Measurements from ENCODE around the gene ZNF580. TPM values are rescaled to one million over a fixed set of nuclear protein-coding genes. Genes with fewer than 3 reads are reported as not detected.

ZNF580 gene
- total and polyA plus RNA-seq, 2 of the 8 experiments (the other 6 are each of a cell fraction or from before 2014, with no cell fraction given), result 12.0 to 24.6 TPM

DNA sequence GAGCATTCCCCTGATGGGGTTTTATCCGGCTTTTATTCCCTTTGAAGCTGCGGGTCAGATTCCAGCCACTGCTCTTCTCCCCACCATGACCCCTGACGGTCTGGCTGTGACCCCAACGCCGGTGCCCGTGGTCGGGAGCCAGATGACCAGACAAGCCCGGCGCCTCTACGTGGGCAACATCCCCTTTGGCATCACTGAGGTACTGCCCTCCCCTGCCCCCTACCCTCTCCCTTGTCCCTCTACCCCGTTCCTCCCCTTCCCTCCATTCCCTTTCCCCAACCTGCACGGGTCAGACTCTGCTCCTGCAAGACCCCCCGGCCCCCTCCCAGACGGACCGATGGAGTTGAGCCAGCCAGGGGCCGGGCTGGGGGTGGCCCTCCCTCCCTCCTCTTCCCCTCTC is 20.2 kb downstream of the ZNF580 start (continued):
- TF ChIP-seq, protein P1, sequence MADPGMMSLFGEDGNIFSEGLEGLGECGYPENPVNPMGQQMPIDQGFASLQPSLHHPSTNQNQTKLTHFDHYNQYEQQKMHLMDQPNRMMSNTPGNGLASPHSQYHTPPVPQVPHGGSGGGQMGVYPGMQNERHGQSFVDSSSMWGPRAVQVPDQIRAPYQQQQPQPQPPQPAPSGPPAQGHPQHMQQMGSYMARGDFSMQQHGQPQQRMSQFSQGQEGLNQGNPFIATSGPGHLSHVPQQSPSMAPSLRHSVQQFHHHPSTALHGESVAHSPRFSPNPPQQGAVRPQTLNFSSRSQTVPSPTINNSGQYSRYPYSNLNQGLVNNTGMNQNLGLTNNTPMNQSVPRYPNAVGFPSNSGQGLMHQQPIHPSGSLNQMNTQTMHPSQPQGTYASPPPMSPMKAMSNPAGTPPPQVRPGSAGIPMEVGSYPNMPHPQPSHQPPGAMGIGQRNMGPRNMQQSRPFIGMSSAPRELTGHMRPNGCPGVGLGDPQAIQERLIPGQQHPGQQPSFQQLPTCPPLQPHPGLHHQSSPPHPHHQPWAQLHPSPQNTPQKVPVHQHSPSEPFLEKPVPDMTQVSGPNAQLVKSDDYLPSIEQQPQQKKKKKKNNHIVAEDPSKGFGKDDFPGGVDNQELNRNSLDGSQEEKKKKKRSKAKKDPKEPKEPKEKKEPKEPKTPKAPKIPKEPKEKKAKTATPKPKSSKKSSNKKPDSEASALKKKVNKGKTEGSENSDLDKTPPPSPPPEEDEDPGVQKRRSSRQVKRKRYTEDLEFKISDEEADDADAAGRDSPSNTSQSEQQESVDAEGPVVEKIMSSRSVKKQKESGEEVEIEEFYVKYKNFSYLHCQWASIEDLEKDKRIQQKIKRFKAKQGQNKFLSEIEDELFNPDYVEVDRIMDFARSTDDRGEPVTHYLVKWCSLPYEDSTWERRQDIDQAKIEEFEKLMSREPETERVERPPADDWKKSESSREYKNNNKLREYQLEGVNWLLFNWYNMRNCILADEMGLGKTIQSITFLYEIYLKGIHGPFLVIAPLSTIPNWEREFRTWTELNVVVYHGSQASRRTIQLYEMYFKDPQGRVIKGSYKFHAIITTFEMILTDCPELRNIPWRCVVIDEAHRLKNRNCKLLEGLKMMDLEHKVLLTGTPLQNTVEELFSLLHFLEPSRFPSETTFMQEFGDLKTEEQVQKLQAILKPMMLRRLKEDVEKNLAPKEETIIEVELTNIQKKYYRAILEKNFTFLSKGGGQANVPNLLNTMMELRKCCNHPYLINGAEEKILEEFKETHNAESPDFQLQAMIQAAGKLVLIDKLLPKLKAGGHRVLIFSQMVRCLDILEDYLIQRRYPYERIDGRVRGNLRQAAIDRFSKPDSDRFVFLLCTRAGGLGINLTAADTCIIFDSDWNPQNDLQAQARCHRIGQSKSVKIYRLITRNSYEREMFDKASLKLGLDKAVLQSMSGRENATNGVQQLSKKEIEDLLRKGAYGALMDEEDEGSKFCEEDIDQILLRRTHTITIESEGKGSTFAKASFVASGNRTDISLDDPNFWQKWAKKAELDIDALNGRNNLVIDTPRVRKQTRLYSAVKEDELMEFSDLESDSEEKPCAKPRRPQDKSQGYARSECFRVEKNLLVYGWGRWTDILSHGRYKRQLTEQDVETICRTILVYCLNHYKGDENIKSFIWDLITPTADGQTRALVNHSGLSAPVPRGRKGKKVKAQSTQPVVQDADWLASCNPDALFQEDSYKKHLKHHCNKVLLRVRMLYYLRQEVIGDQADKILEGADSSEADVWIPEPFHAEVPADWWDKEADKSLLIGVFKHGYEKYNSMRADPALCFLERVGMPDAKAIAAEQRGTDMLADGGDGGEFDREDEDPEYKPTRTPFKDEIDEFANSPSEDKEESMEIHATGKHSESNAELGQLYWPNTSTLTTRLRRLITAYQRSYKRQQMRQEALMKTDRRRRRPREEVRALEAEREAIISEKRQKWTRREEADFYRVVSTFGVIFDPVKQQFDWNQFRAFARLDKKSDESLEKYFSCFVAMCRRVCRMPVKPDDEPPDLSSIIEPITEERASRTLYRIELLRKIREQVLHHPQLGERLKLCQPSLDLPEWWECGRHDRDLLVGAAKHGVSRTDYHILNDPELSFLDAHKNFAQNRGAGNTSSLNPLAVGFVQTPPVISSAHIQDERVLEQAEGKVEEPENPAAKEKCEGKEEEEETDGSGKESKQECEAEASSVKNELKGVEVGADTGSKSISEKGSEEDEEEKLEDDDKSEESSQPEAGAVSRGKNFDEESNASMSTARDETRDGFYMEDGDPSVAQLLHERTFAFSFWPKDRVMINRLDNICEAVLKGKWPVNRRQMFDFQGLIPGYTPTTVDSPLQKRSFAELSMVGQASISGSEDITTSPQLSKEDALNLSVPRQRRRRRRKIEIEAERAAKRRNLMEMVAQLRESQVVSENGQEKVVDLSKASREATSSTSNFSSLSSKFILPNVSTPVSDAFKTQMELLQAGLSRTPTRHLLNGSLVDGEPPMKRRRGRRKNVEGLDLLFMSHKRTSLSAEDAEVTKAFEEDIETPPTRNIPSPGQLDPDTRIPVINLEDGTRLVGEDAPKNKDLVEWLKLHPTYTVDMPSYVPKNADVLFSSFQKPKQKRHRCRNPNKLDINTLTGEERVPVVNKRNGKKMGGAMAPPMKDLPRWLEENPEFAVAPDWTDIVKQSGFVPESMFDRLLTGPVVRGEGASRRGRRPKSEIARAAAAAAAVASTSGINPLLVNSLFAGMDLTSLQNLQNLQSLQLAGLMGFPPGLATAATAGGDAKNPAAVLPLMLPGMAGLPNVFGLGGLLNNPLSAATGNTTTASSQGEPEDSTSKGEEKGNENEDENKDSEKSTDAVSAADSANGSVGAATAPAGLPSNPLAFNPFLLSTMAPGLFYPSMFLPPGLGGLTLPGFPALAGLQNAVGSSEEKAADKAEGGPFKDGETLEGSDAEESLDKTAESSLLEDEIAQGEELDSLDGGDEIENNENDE (IDR thresholded peaks at IDR 0.05; ENCODE audit: insufficient replicate concordance, low read length), result no peak
- TF ChIP-seq JUND (IDR thresholded peaks at IDR 0.05; ENCODE audit: low read length) (no peak), MAX (IDR thresholded peaks at IDR 0.05) (no peak), TCF12 (IDR thresholded peaks at IDR 0.05; ENCODE audit: low read depth, low read length) (no peak), SAP30 (IDR thresholded peaks at IDR 0.05; ENCODE audit: insufficient read depth, insufficient replicate concordance, low read length) (no peak), FOSL1 (IDR thresholded peaks at IDR 0.05; ENCODE audit: insufficient read depth, low read depth, low read length) (no peak), SIX5 (IDR thresholded peaks at IDR 0.05; ENCODE audit: low read depth, low read length) (no peak), POU5F1 (IDR thresholded peaks at IDR 0.05; ENCODE audit: low read depth, low read length) (no peak), RFX5 (IDR thresholded peaks at IDR 0.05; ENCODE audit: borderline replicate concordance, low read depth, low read length) (no peak)

All from H1 (cell line).